Endothelial cell of umbilical vein (primary cell): Measurements from ENCODE around the gene CERKL. TPM values are rescaled to one million over a fixed set of nuclear protein-coding genes. Genes with fewer than 3 reads are reported as not detected.

Experiments used
- BruUV-seq: library from RNA; stranded (reverse); fragments of 400-500 nt; replicated peaks from 2 replicates; lab custom pipeline; 2021; lab: Mats Ljungman, UMichigan
- CTCF ChIA-PET: fragments of 300-600, 350-600 bp; sonication (Branson Sonifier 250); formaldehyde crosslinking; loops from one replicate; lab custom pipeline; 2021; ENCODE audit warnings: antibody characterized with exemption, inconsistent platforms; lab: Charles Lee
- POLR2A ChIA-PET: fragments of 300-600, 350-600 bp; sonication (Branson Sonifier 250); formaldehyde crosslinking; loops from one replicate; lab custom pipeline; 2021; ENCODE audit warnings: antibody characterized with exemption, inconsistent platforms; lab: Charles Lee
- DNase-seq: peaks from one replicate; pipeline ENCODE4 v3.0.0-alpha.2; 2011; ENCODE audit warnings: low read depth, low spot score
- FAIRE-seq: peaks from 2 replicates; lab custom pipeline; 2011; peaks lifted over from hg19 to GRCh38; lab: Jason Lieb, UNC
- H2AFZ ChIP-seq: 2 replicates; pipeline ENCODE4 v1.6.0; 2012; ENCODE audit warnings: low read depth, low read length, control low read depth, inconsistent platforms
- H3K27ac ChIP-seq: 2 replicates; pipeline ENCODE4 v1.5.1; 2011; ENCODE audit warnings: low read depth, mild to moderate bottlenecking, control low read depth, low read length, moderate library complexity; ENCODE audit not compliant: insufficient read depth
- H3K27me3 ChIP-seq, 2 experiments: 2 replicates each; pipeline versions ENCODE4 v1.6.0 to v1.6.1; 2011; ENCODE audit warnings: low read length in 2 of 2, mixed read lengths in 1 of 2; ENCODE audit not compliant: control insufficient read depth in 2 of 2, insufficient read depth in 2 of 2
- H3K36me3 ChIP-seq, 2 experiments: 2 replicates in 1 of 2; 3 replicates in 1 of 2; pipeline ENCODE4 v1.5.1; 2011; ENCODE audit warnings: low read length in 2 of 2, mild to moderate bottlenecking in 1 of 2, moderate library complexity in 1 of 2; ENCODE audit not compliant: control insufficient read depth in 2 of 2, insufficient read depth in 2 of 2; ENCODE audit errors: extremely low read depth in 1 of 2
- H3K4me1 ChIP-seq: 3 replicates; pipeline ENCODE4 v1.5.1; 2011; ENCODE audit warnings: mild to moderate bottlenecking, low read length; ENCODE audit not compliant: control insufficient read depth, insufficient read depth; ENCODE audit errors: extremely low read depth
- H3K4me2 ChIP-seq: 2 replicates; pipeline ENCODE4 v1.6.1; 2011; ENCODE audit warnings: low read length, control low read depth, mixed read lengths; ENCODE audit not compliant: insufficient read depth
- H3K4me3 ChIP-seq, 3 experiments: fragments of 200-600 bp in 1 of 3; sonication (generic), shearing (Covaris generic) in 1 of 3; replicated peaks in 1 of 3; 2 replicates each; pipeline ENCODE4 v1.5.1; 2011 to 2016; ENCODE audit warnings: control low read depth in 3 of 3, low read length in 3 of 3, mild to moderate bottlenecking in 2 of 3, inconsistent platforms in 1 of 3, low read depth in 1 of 3, moderate library complexity in 1 of 3; ENCODE audit not compliant: insufficient read depth in 1 of 3
- H3K79me2 ChIP-seq: 2 replicates; pipeline ENCODE4 v1.6.0; 2012; ENCODE audit warnings: low read length, inconsistent platforms; ENCODE audit not compliant: control insufficient read depth, insufficient read depth
- H3K9ac ChIP-seq: replicated peaks from 2 replicates; pipeline ENCODE3; 2011; ENCODE audit warnings: low read length, control low read depth; ENCODE audit not compliant: insufficient read depth; ENCODE audit errors: extremely low read depth
- H3K9me1 ChIP-seq: replicated peaks from 3 replicates; pipeline ENCODE4 v1.6.0; 2011; ENCODE audit warnings: mild to moderate bottlenecking, low read length; ENCODE audit not compliant: control insufficient read depth, insufficient read depth; ENCODE audit errors: extremely low read depth
- H3K9me3 ChIP-seq: replicated peaks from 2 replicates; pipeline ENCODE4 v1.5.1; 2012; ENCODE audit warnings: low read length, inconsistent platforms; ENCODE audit not compliant: control insufficient read depth, insufficient read depth
- H4K20me1 ChIP-seq: replicated peaks from 2 replicates; pipeline ENCODE3; 2011; ENCODE audit warnings: mild to moderate bottlenecking, low read length; ENCODE audit not compliant: control insufficient read depth, insufficient read depth; ENCODE audit errors: extremely low read depth
- EZH2 ChIP-seq: IDR thresholded peaks from 2 replicates; pipeline ENCODE4 v1.6.1; 2012; ENCODE audit warnings: borderline replicate concordance, low read depth, mild to moderate bottlenecking, moderate library complexity, low read length, inconsistent platforms; ENCODE audit not compliant: severe bottlenecking
- FOS ChIP-seq: IDR thresholded peaks from 2 replicates; pipeline ENCODE4 v1.6.1; 2011; ENCODE audit warnings: mild to moderate bottlenecking, low read length, moderate library complexity, borderline replicate concordance; ENCODE audit not compliant: insufficient read depth
- GATA2 ChIP-seq: IDR thresholded peaks from 2 replicates; pipeline ENCODE4 v1.7.0; 2011; ENCODE audit warnings: low read depth, mild to moderate bottlenecking, moderate library complexity, mixed read lengths, low read length; ENCODE audit not compliant: insufficient read length, insufficient read depth
- JUN ChIP-seq: IDR thresholded peaks from 2 replicates; pipeline ENCODE4 v1.6.1; 2011; ENCODE audit warnings: borderline replicate concordance, low read depth; ENCODE audit not compliant: insufficient read length, insufficient read depth
- MYC ChIP-seq: IDR thresholded peaks from one replicate; pipeline ENCODE4 v1.6.1; 2011; ENCODE audit warnings: mild to moderate bottlenecking, low read depth, low read length
- POLR2A ChIP-seq: IDR thresholded peaks from 2 replicates; pipeline ENCODE4 v1.6.1; 2012; ENCODE audit warnings: low read depth, mild to moderate bottlenecking, control low read depth, low read length
- POLR2AphosphoS5 ChIP-seq: IDR thresholded peaks from 2 replicates; pipeline ENCODE4 v1.6.1; 2012; ENCODE audit warnings: low read depth, mild to moderate bottlenecking, control low read depth, low read length, moderate library complexity; ENCODE audit not compliant: insufficient read depth
- dilution Hi-C: fragments of 300-500 bp; cut with MboI; formaldehyde crosslinking; loops from one replicate; pipeline ENCODE4 v1.15.0; 2019; ENCODE audit warnings: low sequenced_read_pairs; ENCODE audit not compliant: extremely low pct_ligation_motif_present
- intact Hi-C: fragments of 100-400 bp; cut with micrococcal nuclease; formaldehyde crosslinking; loops from one replicate; pipeline ENCODE4 v1.10.0; 2022
- polyA plus RNA-seq, 4 experiments: library from polyadenylated mRNA; depleted of rRNA in 3 of 4; stranded (reverse) in 3 of 4; unstranded in 1 of 4; fragments of >200 nt; gene quantifications; 2 replicates each; pipeline versions ENCODE4 v1.2.1 to v1.2.3, GENCODE V29; 2011 to 2012; ENCODE audit warnings: missing spikeins in 1 of 4
- total RNA-seq: library from RNA; stranded (reverse); gene quantifications from 2 replicates; pipeline ENCODE4 v1.2.3, GENCODE V29; 2021
- TF ChIP-seq, protein P1 (sequence below), 2 donors: IDR thresholded peaks; 1 replicate in 1 of 2; 2 replicates in 1 of 2; pipeline ENCODE4 v1.5.1; 2011; ENCODE audit warnings: low read length in 2 of 2, mild to moderate bottlenecking in 2 of 2, moderate library complexity in 2 of 2, control low read depth in 1 of 2, inconsistent platforms in 1 of 2, low read depth in 1 of 2; ENCODE audit not compliant: insufficient read depth in 1 of 2; ENCODE audit errors: extremely low read depth in 1 of 2
- TF ChIP-seq, protein P2 (sequence below): IDR thresholded peaks from 2 replicates; pipeline ENCODE4 v1.6.1; 2011; ENCODE audit not compliant: insufficient read depth, insufficient read length

CERKL gene
- total and polyA plus RNA-seq, 2 donors (not counting 3 experiments of a cell fraction or from before 2014, with no cell fraction given), result not detected

DNA sequence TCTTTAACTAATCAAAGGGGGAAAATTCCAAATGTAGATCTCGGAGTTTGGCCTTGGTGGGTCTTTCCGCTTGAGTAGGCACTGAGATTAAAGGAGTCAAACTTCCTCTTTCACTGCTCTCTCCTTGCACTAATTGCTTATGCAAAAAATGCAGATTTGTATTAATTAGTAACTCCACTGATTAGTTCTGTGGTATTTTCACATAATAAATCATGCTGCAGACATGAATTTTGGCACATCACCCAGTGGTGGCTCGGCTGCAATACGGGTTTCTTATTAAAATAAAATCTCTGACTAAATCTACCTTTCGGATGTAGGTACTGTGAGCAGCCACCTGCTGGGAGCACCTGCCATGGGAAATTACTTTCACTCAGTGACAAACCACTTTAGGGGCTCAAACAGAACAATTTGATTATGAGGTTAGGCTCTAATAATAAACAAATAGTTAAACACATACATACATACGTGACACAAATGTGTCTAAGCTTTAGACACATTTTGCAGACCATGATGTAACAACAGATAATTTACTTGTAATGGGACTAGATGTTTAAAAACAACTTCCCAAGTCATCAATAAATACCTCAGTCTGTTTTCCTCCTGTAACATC is 29.8 kb upstream of the CERKL start:
- no peak overlapping the region for H2AFZ ChIP-seq
- dilution Hi-C loops (no loop called here), intact Hi-C loops (no loop called here)
- H3K9me1 ChIP-seq, result no peaks in the 10 kb centered on the region
- no peak overlapping the region for H3K9ac ChIP-seq
- H3K4me3 ChIP-seq, result no peak overlapping the region
- CTCF ChIA-PET, result interaction anchor here (1.0 to 1.4 kb wide), 2 partner anchors 9 to 29 kb away, joined by 3 to 6 read pairs; no protein-coding TSS in a partner anchor
- no peak for DNase-seq
- POLR2A ChIA-PET, result no interaction called here
- no TSS peak for BruUV-seq
- H3K9me3 ChIP-seq, result no peaks in the 10 kb centered on the region
- no peaks in the 10 kb centered on the region for H4K20me1 ChIP-seq
- no peak overlapping the region for H3K4me2 ChIP-seq
- H3K27ac ChIP-seq, result no peak overlapping the region
- no peaks in the 10 kb centered on the region for H3K36me3 ChIP-seq
- no peaks in the 10 kb centered on the region for H3K79me2 ChIP-seq
- peaks cover 41 to 60% of the 10 kb centered on the region in 2 experiments for H3K27me3 ChIP-seq
- no peaks in the 10 kb centered on the region for H3K4me1 ChIP-seq
- FAIRE-seq, result no peak
- no peak for TF ChIP-seq FOS
- TF ChIP-seq, protein P1, sequence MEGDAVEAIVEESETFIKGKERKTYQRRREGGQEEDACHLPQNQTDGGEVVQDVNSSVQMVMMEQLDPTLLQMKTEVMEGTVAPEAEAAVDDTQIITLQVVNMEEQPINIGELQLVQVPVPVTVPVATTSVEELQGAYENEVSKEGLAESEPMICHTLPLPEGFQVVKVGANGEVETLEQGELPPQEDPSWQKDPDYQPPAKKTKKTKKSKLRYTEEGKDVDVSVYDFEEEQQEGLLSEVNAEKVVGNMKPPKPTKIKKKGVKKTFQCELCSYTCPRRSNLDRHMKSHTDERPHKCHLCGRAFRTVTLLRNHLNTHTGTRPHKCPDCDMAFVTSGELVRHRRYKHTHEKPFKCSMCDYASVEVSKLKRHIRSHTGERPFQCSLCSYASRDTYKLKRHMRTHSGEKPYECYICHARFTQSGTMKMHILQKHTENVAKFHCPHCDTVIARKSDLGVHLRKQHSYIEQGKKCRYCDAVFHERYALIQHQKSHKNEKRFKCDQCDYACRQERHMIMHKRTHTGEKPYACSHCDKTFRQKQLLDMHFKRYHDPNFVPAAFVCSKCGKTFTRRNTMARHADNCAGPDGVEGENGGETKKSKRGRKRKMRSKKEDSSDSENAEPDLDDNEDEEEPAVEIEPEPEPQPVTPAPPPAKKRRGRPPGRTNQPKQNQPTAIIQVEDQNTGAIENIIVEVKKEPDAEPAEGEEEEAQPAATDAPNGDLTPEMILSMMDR (IDR thresholded peaks at IDR 0.05; ENCODE audit: extremely low read depth in 1 of 2, insufficient read depth in 1 of 2, low read depth in 1 of 2, low read length in 2 of 2), result no peak
- no peak for TF ChIP-seq JUN
- TF ChIP-seq EZH2, result no peak
- TF ChIP-seq POLR2A, result no peak
- TF ChIP-seq MYC, result no peak
- TF ChIP-seq, protein P2, sequence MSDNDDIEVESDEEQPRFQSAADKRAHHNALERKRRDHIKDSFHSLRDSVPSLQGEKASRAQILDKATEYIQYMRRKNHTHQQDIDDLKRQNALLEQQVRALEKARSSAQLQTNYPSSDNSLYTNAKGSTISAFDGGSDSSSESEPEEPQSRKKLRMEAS, result no peak
- TF ChIP-seq POLR2AphosphoS5, result no peak
- no peak for TF ChIP-seq GATA2
